ENCODE data around the gene RHBDF1. TPM values are rescaled to one million over a fixed set of nuclear protein-coding genes. Genes with fewer than 3 reads are reported as not detected.
"Not testable (repeated sequence)": the region's sequence is repeated elsewhere in the genome, so short reads cannot be mapped to it uniquely, and the experiment has no call there.

Gene RHBDF1
- total and polyA plus RNA-seq, 2 experiments from 2014 or later = 22.6 to 24.5 TPM

- no peak for TF ChIP-seq ZNF462 (CRISPR knock-in tag; IDR thresholded peaks at IDR 0.05)
- TF ChIP-seq ZNF331 (CRISPR knock-in tag; IDR thresholded peaks at IDR 0.05; ENCODE audit: low read depth) = no peak
- TF ChIP-seq EZH2 (IDR thresholded peaks at IDR 0.05; ENCODE audit: low read depth, unreplicated experiment) = no peak
- no peak for TF ChIP-seq NANOG (IDR thresholded peaks at IDR 0.05; ENCODE audit: borderline replicate concordance)
Measured at GRCh38 chr16:33877-34647, 38.4 kb downstream of the RHBDF1 start (continued).

DNA sequence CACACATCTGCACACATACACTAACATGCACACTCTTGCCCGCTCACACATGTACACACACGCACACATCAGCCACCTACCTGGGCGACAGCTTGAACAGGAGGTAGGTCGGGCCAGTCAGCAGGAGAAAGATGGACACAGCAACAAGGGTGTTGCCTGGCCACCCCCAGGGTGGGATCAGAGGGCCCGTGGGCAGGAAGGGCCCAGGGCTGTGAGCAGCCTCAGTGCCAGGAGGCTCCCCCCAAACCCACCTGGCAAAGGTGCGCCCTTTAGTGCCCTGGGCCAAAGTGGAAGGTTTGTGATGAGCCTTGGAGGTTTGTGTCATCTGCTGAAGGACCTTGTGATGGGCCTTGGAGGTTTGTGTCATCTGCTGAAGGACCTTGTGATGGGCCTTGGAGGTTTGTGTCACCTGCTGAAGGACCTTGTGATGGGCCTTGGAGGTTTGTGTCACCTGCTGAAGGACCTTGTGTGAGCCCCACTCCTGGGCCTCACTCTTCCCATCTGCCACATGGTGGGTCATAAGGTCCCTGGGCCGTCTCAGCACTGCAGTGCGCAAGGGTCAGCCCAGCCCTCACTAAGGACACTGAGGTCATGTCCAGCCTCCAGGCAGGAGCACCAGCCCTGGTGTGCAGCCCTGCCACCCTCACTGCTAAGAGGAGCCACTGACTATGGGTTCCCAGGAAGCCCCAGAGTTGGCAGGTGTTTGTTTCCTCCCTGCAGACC lies 39.1 kb downstream of the RHBDF1 start:
- ATAC-seq; H3K36me3 ChIP-seq (ENCODE audit: insufficient read depth); H3K27ac ChIP-seq (ENCODE audit: low read depth); H3K79me2 ChIP-seq (replicated peaks; ENCODE audit: insufficient read depth); H3K9me2 ChIP-seq (ENCODE audit: insufficient read depth); H3K4me1 Mint-ChIP-seq; DNase-seq (ENCODE audit: low spot score); H3K4me3 Mint-ChIP-seq; H3K27me3 Mint-ChIP-seq (ENCODE audit: insufficient read depth, low read depth, poor library complexity); H3K4me3 ChIP-seq; H3K27me3 ChIP-seq (ENCODE audit: insufficient read depth); H3K27ac Mint-ChIP-seq; H3K4me1 ChIP-seq (ENCODE audit: insufficient read depth); H3K9me3 Mint-ChIP-seq; H2AFZ ChIP-seq; H4K20me1 ChIP-seq (replicated peaks; ENCODE audit: insufficient read depth); H3F3A ChIP-seq (replicated peaks; ENCODE audit: low read depth); H3K4me2 ChIP-seq: not testable (repeated sequence)
- peaks cover 10% of the 10 kb centered on the region; the same call in 2 of the 3 replicates for H3K36me3 Mint-ChIP-seq (ENCODE audit: low read depth)

- not testable (repeated sequence) for H3K27me3 Mint-ChIP-seq (ENCODE audit: insufficient read depth, low read depth, poor library complexity); H3K36me3 ChIP-seq (ENCODE audit: insufficient read depth); H3K9me2 ChIP-seq (ENCODE audit: insufficient read depth); H3K36me3 Mint-ChIP-seq (ENCODE audit: low read depth); H3K27ac Mint-ChIP-seq; H3K4me3 ChIP-seq; ATAC-seq; H3K79me2 ChIP-seq (replicated peaks; ENCODE audit: insufficient read depth); H3K4me1 ChIP-seq (ENCODE audit: insufficient read depth); H3K4me1 Mint-ChIP-seq; H3K9me3 Mint-ChIP-seq; H3K4me3 Mint-ChIP-seq; H3K4me2 ChIP-seq; H2AFZ ChIP-seq; DNase-seq (ENCODE audit: low spot score); H3F3A ChIP-seq (replicated peaks; ENCODE audit: low read depth); H4K20me1 ChIP-seq (replicated peaks; ENCODE audit: insufficient read depth); H3K27ac ChIP-seq (ENCODE audit: low read depth); H3K27me3 ChIP-seq (ENCODE audit: insufficient read depth)
Measured at GRCh38 chr16:30627-31026, 41.8 kb downstream of the RHBDF1 start.

DNA sequence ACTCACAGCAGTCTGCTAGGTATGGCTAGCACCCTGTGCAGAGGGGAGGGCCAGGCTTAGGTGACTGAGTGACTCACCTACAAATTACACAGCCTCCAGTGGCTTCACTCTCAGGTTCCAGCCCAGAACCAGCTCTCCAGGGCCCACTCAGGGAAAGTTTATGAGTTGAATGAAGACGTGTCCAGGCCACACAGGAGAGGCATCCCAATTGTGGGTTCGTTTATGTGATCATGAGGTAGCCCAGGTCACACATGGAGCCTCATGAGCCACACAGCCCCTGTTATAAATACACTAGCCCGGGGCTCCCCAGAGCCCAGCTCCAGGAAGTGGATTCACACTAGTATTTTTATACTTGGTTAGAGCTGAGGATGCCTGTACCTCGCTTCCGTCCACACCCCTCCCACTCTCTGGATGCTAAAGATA lies 46.5 kb downstream of the RHBDF1 start:
- not testable (repeated sequence) for H3K4me1 Mint-ChIP-seq; H3K27me3 ChIP-seq (ENCODE audit: insufficient read depth); H3K4me1 ChIP-seq (ENCODE audit: insufficient read depth); H3K27ac Mint-ChIP-seq; H3K36me3 Mint-ChIP-seq (ENCODE audit: low read depth); H3K27ac ChIP-seq (ENCODE audit: low read depth); DNase-seq (ENCODE audit: low spot score); H3K36me3 ChIP-seq (ENCODE audit: insufficient read depth); H3K79me2 ChIP-seq (replicated peaks; ENCODE audit: insufficient read depth); ATAC-seq; H3K27me3 Mint-ChIP-seq (ENCODE audit: insufficient read depth, low read depth, poor library complexity); H3K4me2 ChIP-seq; H2AFZ ChIP-seq; H3K4me3 ChIP-seq; H3K9me2 ChIP-seq (ENCODE audit: insufficient read depth); H4K20me1 ChIP-seq (replicated peaks; ENCODE audit: insufficient read depth); H3K9me3 Mint-ChIP-seq; H3F3A ChIP-seq (replicated peaks; ENCODE audit: low read depth); H3K4me3 Mint-ChIP-seq

All from GM23338 (cell line).